ENCODE results near the gene GRIN3B.

The GRIN3B gene

GRCh38 chr19:1046117-1046626, 46.0 kb downstream of the GRIN3B start:
- no peaks in the 10 kb centered on the region for H3K27me3 ChIP-seq
- peaks cover 9% of the 10 kb centered on the region in 2 experiments for H3K4me1 ChIP-seq (ENCODE audit: control insufficient read depth in 1 of 2, insufficient read depth in 1 of 2, low read depth in 1 of 2, low read length in 1 of 2)
- H3K36me3 ChIP-seq, result peaks cover 89% of the 10 kb centered on the region
- H3K9me3 ChIP-seq, result no peaks in the 10 kb centered on the region
- TF ChIP-seq CTCF (IDR thresholded peaks at IDR 0.05), result no peak
- no peak overlapping the region for H3K27ac ChIP-seq
- no peak overlapping the region for H3K4me3 ChIP-seq (ENCODE audit: low read depth in 1 of 2, low read length in 1 of 2)

- no peaks in the 10 kb centered on the region for H3K27me3 ChIP-seq
- H3K4me1 ChIP-seq (ENCODE audit: control insufficient read depth in 1 of 2, insufficient read depth in 1 of 2, low read depth in 1 of 2, low read length in 1 of 2), result peaks cover 0 to under 1% of the 10 kb centered on the region in 2 experiments
- no peak for TF ChIP-seq CTCF (IDR thresholded peaks at IDR 0.05)
- no peak overlapping the region for H3K27ac ChIP-seq
- H3K4me3 ChIP-seq (ENCODE audit: low read depth in 1 of 2, low read length in 1 of 2), result no peak overlapping the region
- no peaks in the 10 kb centered on the region for H3K9me3 ChIP-seq
- peaks cover 89% of the 10 kb centered on the region for H3K36me3 ChIP-seq
Observed at GRCh38 chr19:1046836-1047695, 46.8 kb downstream of the GRIN3B start.

GRCh38 chr19:1047696-1048147, 47.5 kb downstream of the GRIN3B start:
- H3K4me3 ChIP-seq (ENCODE audit: low read depth in 1 of 2, low read length in 1 of 2), result no peak overlapping the region
- no peaks in the 10 kb centered on the region for H3K27me3 ChIP-seq

GRCh38 chr19:1049106-1049505, 48.9 kb downstream of the GRIN3B start:
- TF ChIP-seq CTCF (IDR thresholded peaks at IDR 0.05), result no peak
- Histone ChIP-seq H3K27ac (peak overlapping the region; percentile 56), H3K9me3 (no peaks in the 10 kb centered on the region), H3K27me3 (no peaks in the 10 kb centered on the region), H3K4me1 (ENCODE audit: control insufficient read depth in 1 of 2, insufficient read depth in 1 of 2, low read depth in 1 of 2, low read length in 1 of 2) (no peaks in the 10 kb centered on the region), H3K4me3 (ENCODE audit: low read depth in 1 of 2, low read length in 1 of 2) (no peak overlapping the region), H3K36me3 (peaks cover 85% of the 10 kb centered on the region)

More at GRCh38 chr19:1047696-1048147, 47.5 kb downstream of the GRIN3B start:
- TF ChIP-seq CTCF (IDR thresholded peaks at IDR 0.05), result no peak
- no peaks in the 10 kb centered on the region for H3K4me1 ChIP-seq (ENCODE audit: control insufficient read depth in 1 of 2, insufficient read depth in 1 of 2, low read depth in 1 of 2, low read length in 1 of 2)
- no peak overlapping the region for H3K27ac ChIP-seq
- peaks cover 85% of the 10 kb centered on the region for H3K36me3 ChIP-seq
- no peaks in the 10 kb centered on the region for H3K9me3 ChIP-seq

- H3K36me3 ChIP-seq, result peaks cover 85% of the 10 kb centered on the region
Observed at GRCh38 chr19:1049800-1050199, 49.6 kb downstream of the GRIN3B start.

More at GRCh38 chr19:1049800-1050199, 49.6 kb downstream of the GRIN3B start:
- Histone ChIP-seq H3K9me3 (no peaks in the 10 kb centered on the region), H3K27ac (peak overlapping the region; percentile 41), H3K4me1 (ENCODE audit: control insufficient read depth in 1 of 2, insufficient read depth in 1 of 2, low read depth in 1 of 2, low read length in 1 of 2) (no peaks in the 10 kb centered on the region), H3K27me3 (no peaks in the 10 kb centered on the region), H3K4me3 (ENCODE audit: low read depth in 1 of 2, low read length in 1 of 2) (no peak overlapping the region)
- no peak for TF ChIP-seq CTCF (IDR thresholded peaks at IDR 0.05)
